ENCODE data around the gene ZNF473. TPM values are rescaled to one million over a fixed set of nuclear protein-coding genes. Genes with fewer than 3 reads are reported as not detected.

The ZNF473 gene
- total RNA-seq, 1 experiment from 2014 or later, result 14.0 TPM

Other genes with a start within 250 kb of the ZNF473 start
- 3.4 and 10.0 TPM in 2 replicates for gene FUZ, start 212.7 kb upstream of the ZNF473 start, total RNA-seq (2014; rRNA removed; shearing (Covaris generic))
- 13.2 and 14.6 TPM in 2 replicates for gene MED25, start 207.7 kb upstream of the ZNF473 start, total RNA-seq (2014; rRNA removed; shearing (Covaris generic))
- 65.8 and 98.0 TPM in 2 replicates for gene PTOV1, start 174.8 kb upstream of the ZNF473 start, total RNA-seq (2014; rRNA removed; shearing (Covaris generic))
- 19.6 and 35.0 TPM in 2 replicates for gene PNKP, start 158.4 kb upstream of the ZNF473 start, total RNA-seq (2014; rRNA removed; shearing (Covaris generic))
- gene AKT1S1, start 148.7 kb upstream of the ZNF473 start, total RNA-seq (2014; rRNA removed; shearing (Covaris generic)), result 2.5 and 8.8 TPM in 2 replicates
- 2.2 and 3.9 TPM in 2 replicates for gene TBC1D17, start 148.3 kb upstream of the ZNF473 start, total RNA-seq (2014; rRNA removed; shearing (Covaris generic))
- gene IL4I1, start 129.1 kb upstream of the ZNF473 start, total RNA-seq (2014; rRNA removed; shearing (Covaris generic)), result 0.18 TPM in 1 of 2 replicates, not detected in the other
- 14.8 and 19.9 TPM in 2 replicates for gene ATF5, start 96.8 kb upstream of the ZNF473 start, total RNA-seq (2014; rRNA removed; shearing (Covaris generic))
- gene NUP62, start 96.5 kb upstream of the ZNF473 start, total RNA-seq (2014; rRNA removed; shearing (Covaris generic)), result 64.8 and 80.3 TPM in 2 replicates
- gene SIGLEC11, start 64.8 kb upstream of the ZNF473 start, total RNA-seq (2014; rRNA removed; shearing (Covaris generic)), result not detected in 2 replicates
- 13.9 and 33.2 TPM in 2 replicates for gene VRK3, start 633 bp upstream of the ZNF473 start, total RNA-seq (2014; rRNA removed; shearing (Covaris generic))
- gene IZUMO2, start 137.3 kb downstream of the ZNF473 start, total RNA-seq (2014; rRNA removed; shearing (Covaris generic)), result not detected in 2 replicates
- not detected in 2 replicates for gene MYH14, start 177.6 kb downstream of the ZNF473 start, total RNA-seq (2014; rRNA removed; shearing (Covaris generic))

All from SJSA1 (cell line).